ENCODE measurements around the gene IGFBP2. TPM values are rescaled to one million over a fixed set of nuclear protein-coding genes. Genes with fewer than 3 reads are reported as not detected.

IGFBP2 gene
- total and polyA plus RNA-seq, 2 of the 4 experiments (the other 2 are of a cell fraction): 33.5 to 236 TPM

GRCh38 chr2:216590780-216591179, 42.4 kb upstream of the IGFBP2 start:
- H3K9ac ChIP-seq (ENCODE audit: low read depth, low read length): no peak overlapping the region
- H3K14ac ChIP-seq (replicated peaks; ENCODE audit: low read depth, low read length): 0 out of 2 replicates have a peak overlapping the region, but pooled peaks have one; percentile 7
- no peak overlapping the region for H2AK5ac ChIP-seq (ENCODE audit: low read depth, low read length)
- DNase-seq: peak; percentile 51
- in situ Hi-C loops (cut with MboI; ENCODE audit: low sequenced_read_pairs): no loop called here
- CTCF ChIA-PET: interaction anchor here (0.6 kb wide), 1 partner anchor 47 kb away, joined by 4 read pairs; no protein-coding TSS in a partner anchor
- no peak overlapping the region for H2BK5ac ChIP-seq (ENCODE audit: low read depth, low read length, poor library complexity, severe bottlenecking)
- WGBS, 2 experiments (ENCODE audit: extremely low coverage in 2 of 2, insufficient read length in 1 of 2): 40% methylated on average over 2 of the region's 9 CpGs; no CpG with 5 or more reads in 1 of the 2 experiments
- no peaks in the 10 kb centered on the region for H3K79me1 ChIP-seq (ENCODE audit: low read depth in 1 of 2, low read length in 2 of 2)
- H3K9me1 ChIP-seq (ENCODE audit: insufficient read depth, low read length): no peaks in the 10 kb centered on the region
- H3K18ac ChIP-seq (ENCODE audit: low read depth, low read length): no peak overlapping the region
- TF ChIP-seq SMC3 (IDR thresholded peaks at IDR 0.05; ENCODE audit: low read depth, low read length): 0 out of 2 replicates have a peak, but pooled peaks have one; percentile 10
- no peak for TF ChIP-seq BHLHE40 (IDR thresholded peaks at IDR 0.05; ENCODE audit: low read depth, low read length)
- TF ChIP-seq CTCF (conservative IDR thresholded peaks at IDR 0.05; ENCODE audit: low read depth, low read length): 0 out of 2 replicates have a peak, but pooled peaks have one; percentile 11
- TF ChIP-seq CHD1 (IDR thresholded peaks at IDR 0.05; ENCODE audit: low read depth, low read length): no peak
- no peak for TF ChIP-seq RCOR1 (IDR thresholded peaks at IDR 0.05; ENCODE audit: insufficient replicate concordance, low read length)
- TF ChIP-seq USF2 (IDR thresholded peaks at IDR 0.05; ENCODE audit: low read depth, low read length): no peak
- H4K8ac ChIP-seq (ENCODE audit: low read depth in 2 of 2, low read length in 2 of 2): no peak overlapping the region
- no peak overlapping the region for H3K23ac ChIP-seq (ENCODE audit: low read depth, low read length)
- no TSS peak for BruUV-seq (replicated peaks)
- peaks cover 3% of the 10 kb centered on the region for H3K4me1 ChIP-seq (ENCODE audit: control insufficient read depth, insufficient read depth, low read length)
- no peak overlapping the region for H2BK15ac ChIP-seq (ENCODE audit: low read depth, low read length)
- no peak overlapping the region for H4K91ac ChIP-seq (ENCODE audit: insufficient read depth, low read depth, low read length)
- H4K20me1 ChIP-seq (ENCODE audit: insufficient read depth, low read length): no peaks in the 10 kb centered on the region
- H2AFZ ChIP-seq (replicated peaks; ENCODE audit: low read length, poor library complexity): no peak overlapping the region
- H3K27ac ChIP-seq (ENCODE audit: insufficient read depth, low read length): no peak overlapping the region
- no peaks in the 10 kb centered on the region for H3K36me3 ChIP-seq (ENCODE audit: control insufficient read depth, insufficient read depth, low read length)
- intact Hi-C loops (cut with micrococcal nuclease): no loop called here
- H3K56ac ChIP-seq (ENCODE audit: extremely low read depth, insufficient read depth, low read length): no peak overlapping the region
- H3K4me3 ChIP-seq (ENCODE audit: insufficient read depth, low read depth, low read length): no peak overlapping the region
- no peak overlapping the region for H2BK20ac ChIP-seq (ENCODE audit: low read depth, low read length)
- dilution Hi-C loops (cut with HindIII; ENCODE audit: low sequenced_read_pairs, unreplicated experiment): no loop called here
- ATAC-seq (ENCODE audit: low read depth): peak; percentile 59
- no peak overlapping the region for H2BK120ac ChIP-seq (ENCODE audit: low read depth, low read length)
- no peak overlapping the region for H2AK9ac ChIP-seq (replicated peaks; ENCODE audit: low read depth, low read length, poor library complexity)
- H3K4ac ChIP-seq (ENCODE audit: low read depth, low read length): no peak overlapping the region
- no peak overlapping the region for H3K4me2 ChIP-seq (ENCODE audit: low read depth, low read length)
- POLR2A ChIA-PET (ENCODE audit: unreplicated experiment): no interaction called here
- H4K5ac ChIP-seq (ENCODE audit: low read depth, low read length): no peak overlapping the region
- H3K9me3 ChIP-seq (ENCODE audit: control insufficient read depth, insufficient read depth, low read length): no peaks in the 10 kb centered on the region
- H3K27me3 ChIP-seq (ENCODE audit: control insufficient read depth, insufficient read depth, low read length): peaks cover 2% of the 10 kb centered on the region; the same call in 1 of the 2 replicates
